GM13976 (cell line): ENCODE data around the gene TACC2.
"Not testable (repeated sequence)": the region's sequence is repeated elsewhere in the genome, so short reads cannot be mapped to it uniquely, and the experiment has no call there.

Experiments used
- DNase-seq: peaks from one replicate; pipeline ENCODE4 v3.0.0; 2012; ENCODE audit warnings: low spot score
- CTCF ChIP-seq: IDR thresholded peaks from 2 replicates; pipeline ENCODE4 v1.5.1; 2012; ENCODE audit warnings: borderline replicate concordance, mild to moderate bottlenecking; ENCODE audit not compliant: insufficient read depth; ENCODE audit errors: extremely low read depth, missing control alignments, control extremely low read depth
- in situ Hi-C: fragments of 300-500 bp; cut with MboI; formaldehyde crosslinking; loops from one replicate; pipeline ENCODE4 v1.12.0; 2022; ENCODE audit warnings: low sequenced_read_pairs, mixed read lengths, inconsistent platforms; ENCODE audit not compliant: unreplicated experiment

Gene TACC2

GRCh38 chr10:122018951-122019413 is 30.0 kb downstream of the TACC2 start:
- no peak for TF ChIP-seq CTCF
- in situ Hi-C loops = no loop called here

GRCh38 chr10:122019414-122019975 is 30.5 kb downstream of the TACC2 start:
- in situ Hi-C loops = no loop called here
- DNase-seq = no peak
- TF ChIP-seq CTCF = no peak

More at GRCh38 chr10:122018951-122019413, 30.0 kb downstream of the TACC2 start:
- DNase-seq = no peak

GRCh38 chr10:122020226-122020625 is 31.3 kb downstream of the TACC2 start:
- in situ Hi-C loops = no loop called here
- no peak for DNase-seq
- TF ChIP-seq CTCF = no peak

GRCh38 chr10:122021379-122021778 is 32.4 kb downstream of the TACC2 start:
- DNase-seq = no peak
- in situ Hi-C loops = no loop called here
- no peak for TF ChIP-seq CTCF

GRCh38 chr10:122021828-122022227 is 32.9 kb downstream of the TACC2 start:
- no peak for DNase-seq
- in situ Hi-C loops = no loop called here
- TF ChIP-seq CTCF = no peak

GRCh38 chr10:122022276-122022675 is 33.3 kb downstream of the TACC2 start:
- no peak for TF ChIP-seq CTCF
- in situ Hi-C loops = no loop called here
- DNase-seq = no peak

- in situ Hi-C loops, DNase-seq: not testable (repeated sequence)
Measured at GRCh38 chr10:122023257-122023656, 34.3 kb downstream of the TACC2 start.
